GM21381 (cell line): ENCODE data around the gene TLE5.
"Not testable (repeated sequence)": the region's sequence is repeated elsewhere in the genome, so short reads cannot be mapped to it uniquely, and the experiment has no call there.

Experiments used
- ATAC-seq: cut with Tn5 transposase; IDR thresholded peaks from one replicate; pipeline ENCODE4 v1.9.1; 2021; ENCODE audit warnings: mild to moderate bottlenecking, moderate library complexity; ENCODE audit not compliant: unreplicated experiment

TLE5 gene

DNA sequence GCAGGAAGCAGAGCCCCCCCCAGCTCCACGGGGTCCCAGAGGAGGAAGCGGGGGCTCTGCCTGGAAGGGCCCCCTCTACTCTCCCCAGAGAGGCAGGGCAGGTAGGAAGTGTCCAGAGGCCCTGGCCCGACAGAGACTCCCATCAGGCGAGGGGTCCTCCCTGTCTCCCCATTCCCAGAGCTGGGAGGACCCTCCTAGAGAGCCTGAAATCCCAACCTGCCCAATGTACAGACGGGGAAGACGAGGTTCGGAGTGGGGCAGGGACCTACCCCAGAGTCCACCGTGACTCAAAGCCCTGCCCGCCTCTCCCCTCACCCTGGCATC lies 34.4 kb downstream of the TLE5 start:
- ATAC-seq: no peak

DNA sequence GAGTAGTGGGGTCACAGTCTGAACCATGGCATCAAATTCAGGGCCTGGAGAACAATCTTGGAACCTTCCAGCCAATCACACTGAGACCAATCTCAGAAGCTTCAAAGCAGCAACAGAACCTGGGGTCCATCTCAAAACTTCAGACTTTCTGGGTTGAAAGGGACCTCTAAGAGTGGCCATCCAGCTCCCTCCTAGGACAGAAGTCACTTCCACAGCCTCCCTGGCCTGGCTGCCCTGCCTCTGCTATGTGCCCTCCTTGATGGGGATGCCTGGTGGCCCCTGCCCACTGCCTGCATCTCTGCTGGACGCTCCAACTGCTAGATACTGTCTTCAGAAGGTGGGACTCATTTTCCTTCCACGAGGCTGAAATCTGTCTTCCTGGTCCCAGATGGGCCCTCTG lies 35.0 kb downstream of the TLE5 start:
- no peak for ATAC-seq

DNA sequence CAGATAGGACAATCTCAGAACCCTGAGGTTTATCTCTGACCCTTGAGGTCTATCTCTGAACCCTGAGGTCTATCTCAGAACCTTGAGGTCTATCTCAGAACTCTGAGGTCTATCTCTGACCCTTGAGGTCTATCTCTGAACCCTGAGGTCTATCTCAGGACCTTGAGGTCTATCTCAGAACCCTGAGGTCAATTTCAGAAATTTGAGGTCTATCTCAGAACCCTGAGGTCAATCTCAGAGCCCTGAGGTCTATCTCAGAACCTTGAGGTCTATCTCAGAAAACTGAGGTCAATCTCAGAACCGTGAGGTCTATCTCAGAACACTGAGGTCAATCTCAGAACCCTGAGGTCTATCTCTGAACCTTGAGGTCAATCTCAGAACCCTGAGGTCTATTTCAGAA lies 35.5 kb downstream of the TLE5 start:
- ATAC-seq: no peak

DNA sequence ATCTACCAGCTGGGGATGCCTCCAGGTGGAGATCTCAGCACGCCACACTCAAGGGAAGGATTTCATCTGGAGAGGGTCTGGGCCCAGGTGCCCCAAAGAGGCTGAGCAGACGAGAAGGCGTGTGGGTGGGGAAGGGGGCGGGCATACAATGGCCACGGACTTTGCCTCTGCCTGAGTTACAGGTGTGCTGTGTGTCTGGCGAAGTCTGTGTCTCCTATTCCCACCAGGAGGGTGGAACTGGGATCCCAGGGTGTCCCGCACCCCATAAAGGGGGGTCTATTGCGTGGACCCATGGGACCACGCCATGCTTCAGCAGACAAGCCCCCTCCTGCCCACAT lies 36.8 kb downstream of the TLE5 start:
- no peak for ATAC-seq

DNA sequence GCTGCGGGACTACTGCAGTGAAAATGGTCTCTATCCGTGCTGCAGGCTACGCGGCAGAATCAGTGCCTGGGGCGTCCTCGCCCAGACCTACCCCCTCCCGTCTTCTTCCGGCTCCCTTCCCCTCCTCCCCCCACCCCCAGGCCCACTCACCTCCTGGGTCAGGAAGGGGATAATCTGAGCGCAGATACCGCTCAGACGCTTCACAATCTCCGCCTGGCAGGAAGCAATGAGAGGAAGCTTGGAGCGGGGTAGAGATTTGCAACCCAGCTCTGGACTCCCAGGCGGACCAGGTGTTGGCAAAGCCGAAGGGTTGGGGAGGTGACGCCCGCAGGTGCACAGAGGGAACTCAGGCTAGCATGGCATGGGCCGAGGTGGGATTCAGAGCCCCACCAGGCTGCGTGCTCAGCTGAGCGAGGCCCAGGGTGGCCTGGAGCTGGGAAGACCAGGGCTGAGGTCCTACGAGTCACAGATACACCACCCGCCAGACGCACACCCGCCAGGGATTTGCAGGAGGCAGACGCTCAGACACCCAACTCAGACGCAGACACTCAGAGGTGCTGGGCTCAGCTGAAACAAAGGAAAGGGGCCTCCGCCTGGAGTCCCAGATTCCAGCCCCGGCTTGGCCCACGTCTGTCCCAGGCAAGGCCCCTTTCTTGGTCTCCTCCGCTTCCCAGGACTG lies 37.3 kb downstream of the TLE5 start:
- no peak for ATAC-seq

DNA sequence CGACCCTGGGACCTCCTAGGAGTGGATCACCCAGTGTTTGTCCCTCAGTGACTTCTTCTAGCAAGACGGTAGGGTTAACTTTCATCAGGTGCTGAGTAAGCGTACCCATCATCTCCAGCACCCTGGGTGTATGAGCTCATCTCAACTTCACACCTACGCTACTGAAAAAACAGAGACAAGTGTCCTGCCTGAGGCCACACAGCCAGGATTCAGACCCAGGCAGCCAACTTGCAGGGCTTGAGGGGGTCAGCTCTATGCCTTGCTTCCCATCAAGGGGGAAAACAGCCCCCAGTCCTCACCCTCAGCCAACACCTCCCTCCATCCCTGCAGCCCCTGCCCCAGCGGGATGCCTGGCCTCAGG lies 37.8 kb downstream of the TLE5 start:
- no peak for ATAC-seq

DNA sequence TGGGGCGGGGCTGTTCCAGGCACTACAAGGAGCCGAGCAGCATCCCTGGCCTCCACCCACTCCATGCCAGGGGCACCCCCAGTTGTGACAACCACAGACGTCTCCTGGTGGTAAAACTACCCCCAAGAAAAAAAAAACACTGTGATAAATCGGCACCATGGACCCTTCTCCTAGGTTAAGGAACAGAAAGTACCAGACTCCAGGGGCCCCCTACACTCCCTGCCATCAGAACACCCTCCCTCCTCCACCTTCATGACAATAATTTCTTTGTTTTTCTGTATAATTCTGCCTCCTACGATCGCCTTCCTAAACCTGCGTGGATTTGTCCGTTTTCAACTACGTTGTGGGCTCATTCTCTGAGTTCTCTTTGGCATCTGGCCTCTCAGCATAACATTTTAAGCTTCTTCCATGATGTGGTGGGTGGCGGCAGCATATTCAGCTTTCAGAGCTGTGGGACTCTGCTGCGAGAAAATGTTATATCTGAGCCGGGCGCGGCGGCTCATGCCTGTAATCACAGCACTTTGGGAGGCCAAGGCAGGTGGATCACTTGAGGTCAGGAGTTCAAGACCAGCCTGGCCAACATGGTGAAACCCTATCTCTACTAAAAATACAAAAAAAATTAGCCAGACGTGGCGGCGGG lies 41.9 kb downstream of the TLE5 start:
- no peak for ATAC-seq

DNA sequence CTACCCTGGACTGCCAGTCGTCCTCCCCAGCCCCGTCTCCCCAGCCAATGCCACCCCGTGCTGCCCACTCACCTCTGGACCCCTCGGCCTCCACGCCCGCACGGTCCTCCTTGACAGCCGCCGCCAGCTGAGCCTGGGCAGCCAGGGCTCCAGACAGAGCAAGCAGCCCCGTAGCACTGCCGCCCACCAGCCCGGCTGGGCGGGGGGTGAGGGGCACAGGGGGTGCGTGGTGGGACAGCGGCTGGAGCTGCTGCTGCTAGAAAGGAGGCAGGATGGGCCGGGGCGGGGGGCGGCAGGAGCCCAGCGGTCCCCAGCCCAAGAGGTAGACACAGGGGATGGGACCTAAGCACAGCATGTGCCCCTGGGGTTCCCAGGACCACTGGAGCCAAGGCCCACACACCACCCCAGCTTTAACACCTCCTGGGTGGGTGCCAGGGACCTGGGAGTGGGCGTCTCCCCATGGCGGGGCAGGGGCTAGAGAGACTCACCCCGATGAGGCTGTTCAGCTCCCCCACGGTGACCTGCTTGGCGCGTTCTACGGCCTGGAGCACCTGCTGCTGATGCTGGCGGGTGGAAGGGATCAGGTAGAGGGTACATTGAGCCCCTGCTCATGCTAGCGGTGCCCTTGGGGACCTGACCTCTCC lies 43.0 kb downstream of the TLE5 start:
- no peak for ATAC-seq

DNA sequence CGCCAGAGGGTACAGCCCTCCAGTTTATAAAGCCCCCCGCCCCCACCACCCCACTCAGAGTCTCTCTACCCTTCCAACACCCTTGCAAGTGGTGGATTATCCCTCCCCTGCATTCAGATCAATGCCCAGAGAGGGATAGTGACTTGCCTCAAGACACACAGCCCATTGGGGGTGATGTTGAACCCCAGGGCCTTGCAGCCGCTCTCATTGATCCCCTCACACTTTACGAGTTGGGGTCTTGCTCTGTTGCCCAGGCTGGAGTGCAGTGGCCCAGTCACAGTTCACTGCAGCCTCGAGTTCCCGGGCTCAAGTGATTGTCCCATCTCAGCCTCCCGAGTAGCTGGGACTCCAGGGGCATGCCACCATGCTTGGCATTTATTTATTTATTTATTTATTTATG lies 44.4 kb downstream of the TLE5 start:
- ATAC-seq: no peak

DNA sequence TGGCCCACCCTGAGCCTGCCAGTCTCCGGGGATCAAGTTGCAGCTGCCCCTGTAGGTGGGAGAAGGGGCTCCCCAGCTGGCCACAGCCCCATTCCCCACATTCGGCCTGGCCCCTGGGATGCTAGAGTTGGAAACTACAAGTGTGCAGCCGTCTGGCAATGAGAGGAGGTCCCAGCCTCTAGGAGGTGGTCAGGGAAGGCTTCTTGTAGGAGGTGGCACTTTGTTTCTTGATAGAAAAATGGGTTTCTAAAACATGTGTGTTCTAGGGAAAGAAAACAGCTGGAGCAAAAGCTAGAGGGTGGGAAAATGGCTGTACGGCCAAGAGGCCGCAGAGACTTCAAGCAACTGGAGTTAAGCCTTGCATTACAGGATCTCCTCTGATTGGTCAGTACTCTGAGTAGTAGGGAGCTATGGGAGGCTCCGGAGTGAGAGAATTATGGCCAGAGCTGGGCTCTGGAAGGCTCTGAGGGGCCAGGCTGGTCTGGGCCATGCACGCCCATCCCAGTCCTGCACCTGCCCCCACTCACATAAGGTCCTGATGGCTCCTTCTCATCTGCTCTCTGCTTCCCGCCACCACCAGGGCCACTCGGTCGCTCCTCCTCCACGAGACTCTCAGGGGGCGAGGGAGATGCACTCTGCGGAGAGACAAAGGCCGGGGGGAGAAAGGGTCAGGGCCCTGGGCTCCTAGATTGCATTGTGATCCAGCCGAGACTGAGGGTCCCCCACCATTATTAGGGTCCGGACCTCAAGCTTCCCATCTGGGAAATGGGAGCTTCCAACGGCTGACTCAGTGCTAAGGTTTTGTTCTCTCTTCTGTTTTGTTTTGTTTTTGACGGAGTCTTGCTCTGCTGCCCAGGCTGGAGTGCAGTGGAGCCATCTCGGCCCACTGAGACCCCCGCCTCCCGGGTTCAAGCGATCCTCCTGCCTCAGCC lies 46.9 kb downstream of the TLE5 start:
- no peak for ATAC-seq

DNA sequence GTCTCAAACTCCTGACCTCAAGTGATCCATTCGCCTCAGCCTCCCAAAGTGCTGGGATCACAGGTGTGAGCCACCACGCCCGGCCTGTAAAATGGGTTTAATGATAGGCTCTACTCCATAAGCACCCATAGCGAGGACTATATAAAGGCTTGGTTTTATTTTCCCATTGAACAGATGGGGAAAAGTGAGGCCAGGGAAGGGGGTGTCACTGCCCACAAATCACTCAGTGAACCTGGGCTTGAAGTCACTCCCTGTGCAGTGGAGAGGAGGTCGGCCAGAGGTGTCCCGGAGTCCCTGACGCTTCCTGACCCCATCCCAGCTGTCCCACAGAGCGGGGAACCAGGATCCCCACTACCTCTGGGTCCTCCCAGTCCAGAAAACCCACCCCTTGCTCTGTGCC lies 48.2 kb downstream of the TLE5 start:
- ATAC-seq: no peak

DNA sequence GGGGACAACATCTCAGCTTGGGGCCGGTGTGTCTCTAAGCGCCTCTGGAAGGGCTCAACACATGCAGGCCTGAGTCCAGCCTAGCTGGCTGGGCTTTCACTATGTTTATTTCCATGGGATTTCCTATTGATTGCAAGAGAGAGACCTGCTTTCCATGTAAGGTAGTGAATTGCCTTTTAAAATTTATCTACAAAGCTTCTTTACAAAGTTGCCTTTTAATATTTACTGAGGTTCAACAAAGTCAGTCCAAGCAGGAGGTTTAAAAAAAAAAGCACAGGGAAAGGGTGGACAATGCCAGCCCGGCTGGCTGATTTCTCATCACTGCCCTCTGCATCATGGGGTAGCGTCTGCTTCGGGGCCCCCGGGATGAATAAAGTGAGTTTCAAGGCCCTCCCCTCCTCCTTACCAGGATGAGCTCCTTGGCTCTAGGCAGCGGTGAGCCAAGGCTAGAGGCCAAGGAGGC lies 49.0 kb downstream of the TLE5 start:
- ATAC-seq: no peak

DNA sequence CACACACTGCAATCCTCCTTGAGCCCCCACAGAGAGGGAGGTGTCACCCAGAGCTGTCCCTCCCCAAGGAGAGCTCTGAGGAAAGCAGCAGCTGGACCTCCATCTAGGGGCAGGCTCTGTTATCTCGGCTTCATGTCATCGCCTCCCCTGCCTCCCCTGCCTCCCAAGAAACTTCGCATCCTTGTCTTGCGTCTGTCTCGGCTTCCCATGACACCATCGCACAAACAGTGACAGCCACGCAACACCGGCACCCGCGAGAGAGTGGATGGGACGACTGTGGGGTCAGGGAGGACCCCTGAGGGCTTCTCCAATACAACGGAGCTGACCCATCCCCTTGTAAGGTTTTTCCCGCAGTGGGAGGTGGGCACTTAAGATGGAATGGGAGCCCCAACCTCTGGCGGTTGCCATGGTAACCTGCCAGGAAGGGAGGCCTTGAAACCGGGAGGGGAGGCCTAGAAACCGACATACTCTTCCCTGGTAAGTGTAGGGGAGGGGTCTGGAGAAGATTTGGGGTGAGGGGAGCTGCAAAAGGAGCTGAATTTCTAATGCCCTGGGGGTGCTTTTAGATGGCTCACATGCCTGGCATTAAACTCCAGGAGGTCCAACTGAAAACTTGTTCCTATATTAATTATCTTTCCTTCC lies 49.6 kb downstream of the TLE5 start:
- ATAC-seq: no peak

DNA sequence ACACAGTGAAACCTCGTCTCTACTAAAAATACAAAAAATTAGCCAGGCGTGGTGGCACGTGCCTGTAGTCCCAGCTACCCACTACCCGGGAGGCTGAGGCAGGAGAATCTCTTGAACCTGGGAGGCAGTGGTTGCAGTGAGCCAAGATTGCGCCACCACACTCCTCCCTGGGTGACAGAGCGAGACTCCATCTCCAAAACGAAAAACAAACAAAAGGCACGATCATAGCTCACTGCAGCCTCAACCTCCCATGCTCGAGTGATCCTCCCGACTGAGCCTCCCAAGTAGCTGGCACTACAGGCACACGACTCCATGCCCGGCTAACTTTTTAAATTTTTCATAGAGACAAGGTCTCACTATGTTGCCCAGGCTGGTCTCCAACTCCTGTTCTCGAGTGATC lies 50.2 kb downstream of the TLE5 start:
- ATAC-seq: not testable (repeated sequence)

DNA sequence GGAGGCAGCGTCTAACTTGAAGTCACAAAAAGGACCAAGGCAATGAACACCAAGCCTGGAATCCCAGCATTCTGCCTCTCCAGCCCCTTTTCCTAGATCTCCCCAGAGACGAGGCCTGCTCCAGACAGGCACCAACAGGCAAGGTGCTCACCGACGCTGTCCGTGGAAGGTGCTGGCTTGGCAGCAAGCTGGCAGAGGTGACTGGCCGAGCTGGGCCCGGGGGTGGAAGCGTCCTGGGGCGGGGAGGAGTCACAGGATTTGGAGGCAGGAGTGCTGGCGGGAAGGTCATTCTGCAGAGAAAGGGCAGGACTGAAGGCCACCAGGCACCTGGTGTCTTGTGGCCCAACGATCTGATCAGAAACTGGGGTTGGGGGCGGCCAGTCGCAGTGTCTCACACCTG lies 51.4 kb downstream of the TLE5 start:
- ATAC-seq: no peak

DNA sequence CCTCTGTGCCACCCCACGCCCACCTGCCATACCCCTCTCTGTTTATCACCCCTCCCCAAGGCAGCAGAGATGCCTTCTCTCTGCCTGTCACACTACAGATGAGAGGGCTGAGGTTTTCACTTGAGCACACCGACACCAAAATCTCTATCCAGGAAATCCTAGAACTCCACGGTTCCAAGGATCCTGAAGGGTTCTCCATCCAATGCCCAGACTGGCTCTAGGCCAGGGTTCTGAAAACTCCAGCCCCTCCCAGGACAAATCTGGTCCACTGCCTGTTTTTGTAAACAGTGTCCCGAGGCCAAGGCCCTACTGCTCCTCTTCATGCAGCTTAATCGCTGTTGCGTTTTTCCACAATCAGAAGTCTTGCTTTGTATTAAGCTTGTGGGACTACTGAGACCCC lies 53.3 kb downstream of the TLE5 start:
- ATAC-seq: no peak

DNA sequence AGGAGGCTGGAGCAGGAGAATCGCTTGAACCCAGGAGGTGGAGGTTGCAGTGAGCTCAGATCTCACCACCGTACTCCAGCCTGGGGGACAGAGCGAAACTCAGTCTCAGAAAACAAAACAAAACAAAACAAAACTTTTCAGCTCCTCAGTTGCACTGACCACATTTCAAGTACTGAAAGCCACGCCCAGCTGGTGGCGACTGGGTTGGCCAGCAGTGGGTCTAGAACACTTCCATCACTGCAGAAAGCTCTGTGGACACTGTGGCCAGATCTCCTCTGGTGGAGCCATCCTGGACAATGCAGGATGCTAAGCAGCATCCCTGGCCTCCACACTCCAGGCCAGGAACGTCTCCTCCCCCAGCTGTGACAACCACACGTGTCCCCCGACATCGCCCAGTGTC lies 54.3 kb downstream of the TLE5 start:
- no peak for ATAC-seq

DNA sequence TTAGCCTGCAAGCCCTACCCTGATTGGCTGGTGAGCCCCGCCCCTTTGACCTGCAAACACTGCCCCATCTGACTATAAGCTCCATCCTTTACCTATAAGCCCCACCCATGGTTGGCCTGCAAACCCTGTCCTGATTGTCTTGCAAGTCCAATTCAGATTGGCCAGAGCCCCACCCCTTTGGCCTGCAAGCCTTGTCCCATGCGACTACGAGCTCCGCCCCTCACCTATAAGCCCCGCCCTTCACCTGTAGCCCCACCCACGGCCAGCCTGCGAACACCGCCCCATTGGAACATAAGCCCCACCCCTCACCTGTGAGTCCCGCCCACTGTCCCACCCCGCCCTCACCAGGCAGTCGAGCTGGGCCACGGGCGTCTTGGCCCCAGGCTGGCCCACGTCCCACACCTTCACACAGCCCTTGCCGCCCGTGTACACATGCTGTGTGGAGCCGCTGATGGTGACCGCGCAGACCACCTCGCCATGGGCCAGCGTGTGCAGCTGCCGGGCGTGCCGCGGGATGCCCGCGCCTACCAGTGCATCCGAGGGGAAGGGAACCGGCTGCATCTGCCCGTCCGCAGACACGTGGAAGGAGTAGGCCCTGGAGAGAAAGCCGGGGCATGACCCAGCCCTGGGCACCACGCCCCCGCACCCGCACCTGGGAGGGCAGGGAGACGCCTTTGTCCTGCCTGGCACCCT lies 56.1 kb downstream of the TLE5 start:
- ATAC-seq: no peak

DNA sequence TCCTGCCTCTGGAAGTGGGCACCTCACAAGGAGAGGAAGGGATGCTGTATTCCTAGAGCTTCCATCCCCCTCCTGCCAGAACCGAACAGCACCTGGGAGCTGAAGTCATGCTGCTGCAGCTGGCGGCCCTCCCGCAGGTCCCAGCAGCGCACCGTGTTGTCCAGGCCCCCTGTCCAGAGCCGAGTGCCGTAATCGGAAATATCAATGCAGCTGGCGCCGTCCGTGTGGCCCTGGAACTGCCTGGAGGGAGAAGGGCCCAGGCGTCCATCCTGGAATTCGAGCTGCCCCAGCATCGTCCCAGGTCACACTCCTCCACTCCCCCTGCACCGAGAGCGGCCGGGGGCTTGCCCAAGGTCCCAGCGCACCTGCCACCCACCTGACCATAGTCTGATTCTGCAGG lies 57.0 kb downstream of the TLE5 start:
- no peak for ATAC-seq

DNA sequence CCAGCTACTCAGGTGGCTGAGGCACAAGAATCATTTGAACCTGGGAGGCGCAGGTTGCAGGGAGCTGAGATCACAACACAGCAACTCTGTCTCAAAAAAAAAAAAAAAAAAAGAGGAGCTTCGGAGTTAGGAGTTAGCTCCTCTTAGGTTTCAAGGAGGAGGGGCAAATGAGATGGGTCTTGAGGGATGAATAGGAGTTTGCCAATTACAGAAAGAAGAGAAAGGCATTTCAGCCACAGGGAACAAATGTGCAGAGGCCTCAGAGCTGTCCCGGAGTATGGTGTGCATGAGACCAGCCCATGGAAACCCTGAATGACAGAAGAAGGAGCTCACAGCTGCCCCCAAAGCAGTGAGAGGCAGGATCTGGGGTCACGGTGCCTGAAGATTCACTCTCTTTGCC lies 57.8 kb downstream of the TLE5 start:
- no peak for ATAC-seq

DNA sequence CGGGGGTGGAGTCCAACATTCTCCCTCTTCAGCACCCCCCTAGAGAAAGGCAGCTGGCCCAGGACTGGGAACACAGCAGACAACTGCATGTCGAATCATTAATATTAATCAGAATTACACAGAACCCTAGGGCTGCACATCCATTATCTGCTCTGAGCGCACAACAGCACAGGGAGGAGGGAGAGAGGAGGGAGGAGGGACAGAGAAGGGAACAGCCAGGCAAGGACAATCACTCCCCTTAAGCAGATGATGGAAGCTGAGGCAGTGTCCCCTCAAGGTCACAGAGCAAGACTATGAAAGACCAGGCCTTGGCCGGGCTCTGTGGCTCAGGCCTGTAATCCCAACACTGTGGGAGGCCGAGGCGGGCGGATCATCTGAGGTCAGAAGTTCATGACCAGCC lies 59.2 kb downstream of the TLE5 start:
- no peak for ATAC-seq
